Esophagus squamous epithelium (tissue), 5 donors: ENCODE results near the gene SEC11C. TPM values are rescaled to one million over a fixed set of nuclear protein-coding genes. Genes with fewer than 3 reads are reported as not detected.

Experiments used
- DNase-seq: peaks from one replicate; lab custom pipeline; 2025; lab: John Stamatoyannopoulos, UW
- H3K27ac ChIP-seq, 4 donors: fragments of 200-600 bp; sonication (generic); one replicate each; pipeline ENCODE4 v1.5.1; 2016 to 2019; ENCODE audit warnings: mild to moderate bottlenecking in 1 of 4
- H3K27me3 ChIP-seq, 4 donors: fragments of 200-600 bp; sonication (generic); 1 replicate in 3 of 4; 2 replicates in 1 of 4; pipeline versions ENCODE4 v1.5.1 to v1.6.0; 2017 to 2021; ENCODE audit warnings: antibody characterized with exemption in 1 of 4
- H3K36me3 ChIP-seq, 3 donors: fragments of 200-600 bp; sonication (generic); one replicate each; pipeline ENCODE4 v1.5.1; 2016 to 2019
- H3K4me1 ChIP-seq, 3 donors: fragments of 200-600 bp; sonication (generic); one replicate each; pipeline ENCODE4 v1.5.1; 2017 to 2019
- H3K4me3 ChIP-seq, 4 donors: fragments of 200-600 bp; sonication (generic); 1 replicate in 3 of 4; 2 replicates in 1 of 4; pipeline ENCODE4 v1.5.1; 2016 to 2019; ENCODE audit warnings: mild to moderate bottlenecking in 2 of 4, moderate library complexity in 1 of 4
- H3K9me3 ChIP-seq, 3 donors: fragments of 200-600 bp; sonication (generic); one replicate each; pipeline ENCODE4 v1.5.1; 2016 to 2019
- CTCF ChIP-seq, 6 experiments: fragments of 450-650 bp in 4 of 6; fragments of 200-600 bp in 2 of 6; sonication (generic) in 2 of 6; IDR thresholded peaks; one replicate each; pipeline ENCODE4 v1.5.1; 2016 to 2019; ENCODE audit warnings: antibody characterized with exemption in 6 of 6, mild to moderate bottlenecking in 4 of 6, moderate library complexity in 4 of 6
- POLR2A ChIP-seq, 4 donors: fragments of 450-650 bp; IDR thresholded peaks; one replicate each; pipeline ENCODE4 v1.6.1; 2017; ENCODE audit warnings: antibody characterized with exemption in 4 of 4, mild to moderate bottlenecking in 4 of 4, moderate library complexity in 3 of 4
- WGBS, 2 donors: methylation state at CpG; one replicate each; pipeline ENCODE4 v1.1.5; 2018; 5-methylcytosine and 5-hydroxymethylcytosine counted together
- intact Hi-C: fragments of 100-400 bp; cut with DNase I; formaldehyde crosslinking; loops from one replicate; pipeline ENCODE4 v1.15.0; 2022
- total RNA-seq, 4 donors: library from RNA; depleted of rRNA; stranded (reverse); fragments of >200 nt; gene quantifications; one replicate each; pipeline ENCODE4 v1.1.0, GENCODE V29; 2016
- donor health status: DM: yes; HTN: yes; CAD: no.

Gene SEC11C
- total RNA-seq = 10 to 100 TPM; 29.6 to 61.8 (median 31.7) TPM

GRCh38 chr18:59139615-59140301, at the start of gene SEC11C:
Gene SEC11C, plus strand, starts transcription at chr18:59139884. Its CDS starts 65 bp downstream, at chr18:59139949.
- no peaks in the 10 kb centered on the region for H3K9me3 ChIP-seq
- WGBS, 2 donors = 0% methylated on average over 2 of the region's 55 CpGs; no CpG with 5 or more reads in 1 of the 2 donors
- peak within 1 kb of the TSS; percentile 83 to 94 (median 90) for H3K4me3 ChIP-seq
- peaks cover 0 to 8% (median 0%) of the 10 kb centered on the region in 4 donors for H3K27me3 ChIP-seq
- H3K36me3 ChIP-seq = no peaks in the 10 kb centered on the region
- peak within 1 kb of the TSS; percentile 83 to 92 (median 86) for H3K27ac ChIP-seq
- peaks cover 10 to 25% (median 14%) of the 10 kb centered on the region in 3 donors for H3K4me1 ChIP-seq
- TF ChIP-seq CTCF (IDR thresholded peaks at IDR 0.05) (no peak), POLR2A (IDR thresholded peaks at IDR 0.05) (peak in 1 of 4 donors; percentile 60)
- intact Hi-C loops = no loop called here
- DNase-seq = peak; percentile 78

DNA sequence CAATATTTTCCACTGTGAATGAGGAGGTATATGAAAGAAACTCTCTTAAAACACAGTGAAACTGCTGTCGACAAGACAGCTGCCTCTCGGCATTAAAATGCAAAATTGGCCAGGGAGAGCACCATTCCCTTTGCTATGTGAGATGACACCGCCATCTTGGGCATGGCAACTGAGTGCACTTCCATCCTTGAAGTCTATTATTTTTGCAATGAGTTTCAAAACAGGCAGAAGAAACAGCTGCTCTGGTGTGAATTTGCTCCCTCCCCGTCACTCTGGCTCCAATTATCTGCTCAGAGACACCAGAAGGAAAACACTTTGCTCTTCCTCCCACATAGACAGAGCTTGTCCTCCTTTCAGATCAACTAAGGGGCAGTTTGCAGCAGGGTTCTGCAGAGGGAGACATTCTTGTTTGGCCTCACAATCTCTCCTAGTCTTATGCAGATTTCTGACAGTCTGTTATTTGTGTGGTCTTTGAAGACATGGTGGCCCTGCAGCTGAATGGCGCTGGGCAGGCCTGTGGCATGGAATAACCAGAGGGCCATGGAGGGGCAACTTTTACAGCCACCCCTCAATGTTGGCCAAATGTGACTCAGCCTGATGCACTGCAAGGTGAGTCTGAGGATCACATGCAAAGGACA, 48.6 kb upstream of the SEC11C start:
- H3K36me3 ChIP-seq = no peaks in the 10 kb centered on the region
- WGBS, 2 donors = 74 to 80% methylated on average over 4 of the region's 5 CpGs
- peaks cover 0 to 15% (median 0%) of the 10 kb centered on the region in 4 donors for H3K27me3 ChIP-seq
- no peak overlapping the region for H3K4me3 ChIP-seq
- no peak for TF ChIP-seq CTCF (IDR thresholded peaks at IDR 0.05)
- no peaks in the 10 kb centered on the region for H3K4me1 ChIP-seq
- no peak for DNase-seq
- H3K27ac ChIP-seq = no peak overlapping the region
- H3K9me3 ChIP-seq = no peaks in the 10 kb centered on the region
- intact Hi-C loops = no loop called here

GRCh38 chr18:59093668-59094067, 46.0 kb upstream of the SEC11C start:
- H3K36me3 ChIP-seq = no peaks in the 10 kb centered on the region
- peaks cover 0 to 5% (median 0%) of the 10 kb centered on the region in 4 donors for H3K27me3 ChIP-seq
- H3K4me1 ChIP-seq = no peaks in the 10 kb centered on the region
- intact Hi-C loops = no loop called here
- no peak overlapping the region for H3K27ac ChIP-seq
- H3K4me3 ChIP-seq = no peak overlapping the region
- TF ChIP-seq POLR2A (IDR thresholded peaks at IDR 0.05) (no peak), CTCF (IDR thresholded peaks at IDR 0.05) (no peak)
- no peaks in the 10 kb centered on the region for H3K9me3 ChIP-seq
- DNase-seq = no peak
- WGBS, 2 donors = 78 to 88% methylated on average over 7 of the region's 7 CpGs

- intact Hi-C loops = no loop called here
- TF ChIP-seq POLR2A (IDR thresholded peaks at IDR 0.05) (no peak), CTCF (IDR thresholded peaks at IDR 0.05) (no peak)
- no peaks in the 10 kb centered on the region for H3K9me3 ChIP-seq
- no peak for DNase-seq
- H3K27me3 ChIP-seq = peaks cover 0 to 5% (median 0%) of the 10 kb centered on the region in 4 donors
- no peak overlapping the region for H3K27ac ChIP-seq
- no peaks in the 10 kb centered on the region for H3K4me1 ChIP-seq
- H3K36me3 ChIP-seq = no peaks in the 10 kb centered on the region
- 82 to 86% methylated on average over 5 of the region's 5 CpGs for WGBS, 2 donors
- H3K4me3 ChIP-seq = no peak overlapping the region
Measured at GRCh38 chr18:59094569-59094968, 45.1 kb upstream of the SEC11C start.
